Measurements from ENCODE around the gene ZC3H18.

ZC3H18 gene

GRCh38 chr16:88534638-88535190 is 35.5 kb upstream of the ZC3H18 start:
- no peak overlapping the region for H3K4me3 ChIP-seq (ENCODE audit: low read depth, low read length)
- H3K36me3 ChIP-seq: no peaks in the 10 kb centered on the region; the same call in 1 of the 2 replicates
- H3K9me3 ChIP-seq: no peaks in the 10 kb centered on the region
- no peaks in the 10 kb centered on the region for H3K4me1 ChIP-seq
- TF ChIP-seq CTCF (IDR thresholded peaks at IDR 0.05; ENCODE audit: low read depth, low read length): no peak
- H3K27me3 ChIP-seq: peaks cover 15% of the 10 kb centered on the region
- DNase-seq: peak; percentile 5

GRCh38 chr16:88535191-88535856 is 34.9 kb upstream of the ZC3H18 start:
- peak; percentile 10 for DNase-seq
- H3K4me1 ChIP-seq: no peaks in the 10 kb centered on the region
- H3K9me3 ChIP-seq: no peaks in the 10 kb centered on the region
- no peak overlapping the region for H3K4me3 ChIP-seq (ENCODE audit: low read depth, low read length)
- no peaks in the 10 kb centered on the region; the same call in 1 of the 2 replicates for H3K36me3 ChIP-seq
- H3K27me3 ChIP-seq: peaks cover 18% of the 10 kb centered on the region
- no peak for TF ChIP-seq CTCF (IDR thresholded peaks at IDR 0.05; ENCODE audit: low read depth, low read length)

GRCh38 chr16:88535857-88536222 is 34.4 kb upstream of the ZC3H18 start:
- Histone ChIP-seq H3K36me3 (no peaks in the 10 kb centered on the region; the same call in 1 of the 2 replicates), H3K4me1 (no peaks in the 10 kb centered on the region), H3K27me3 (peaks cover 18% of the 10 kb centered on the region), H3K4me3 (ENCODE audit: low read depth, low read length) (no peak overlapping the region), H3K9me3 (no peaks in the 10 kb centered on the region)
- no peak for TF ChIP-seq CTCF (IDR thresholded peaks at IDR 0.05; ENCODE audit: low read depth, low read length)
- DNase-seq: no peak

- Histone ChIP-seq H3K9me3 (no peaks in the 10 kb centered on the region), H3K36me3 (no peaks in the 10 kb centered on the region; the same call in 1 of the 2 replicates), H3K4me3 (ENCODE audit: low read depth, low read length) (no peak overlapping the region), H3K27me3 (peaks cover 18% of the 10 kb centered on the region), H3K4me1 (no peaks in the 10 kb centered on the region)
- DNase-seq: peak; percentile 6
- no peak for TF ChIP-seq CTCF (IDR thresholded peaks at IDR 0.05; ENCODE audit: low read depth, low read length)
Measured at GRCh38 chr16:88536510-88536909, 33.7 kb upstream of the ZC3H18 start.

- DNase-seq: peak; percentile 56
- TF ChIP-seq CTCF (IDR thresholded peaks at IDR 0.05; ENCODE audit: low read depth, low read length): peak; percentile 9; the same call in 1 of the 2 replicates
- no peaks in the 10 kb centered on the region for H3K4me1 ChIP-seq
Measured at GRCh38 chr16:88536971-88537751, 33.0 kb upstream of the ZC3H18 start.

More at GRCh38 chr16:88536971-88537751, 33.0 kb upstream of the ZC3H18 start:
- H3K27me3 ChIP-seq: peaks cover 18% of the 10 kb centered on the region
- no peaks in the 10 kb centered on the region; the same call in 1 of the 2 replicates for H3K36me3 ChIP-seq
- no peak overlapping the region for H3K4me3 ChIP-seq (ENCODE audit: low read depth, low read length)
- no peaks in the 10 kb centered on the region; the same call in 1 of the 2 replicates for H3K9me3 ChIP-seq
